ENCODE measurements around the gene EXTL1. TPM values are rescaled to one million over a fixed set of nuclear protein-coding genes. Genes with fewer than 3 reads are reported as not detected.

The EXTL1 gene
- polyA plus RNA-seq, 1 donor (not counting 4 experiments of a cell fraction or from before 2014, with no cell fraction given), result 0.13 TPM

- dilution Hi-C loops (cut with MboI; ENCODE audit: extremely low pct_ligation_motif_present, low sequenced_read_pairs), result no loop called here
- Histone ChIP-seq H3K36me3 (ENCODE audit: control insufficient read depth in 2 of 2, extremely low read depth in 1 of 2, insufficient read depth in 2 of 2, low read length in 2 of 2) (no peaks in the 10 kb centered on the region), H3K9me1 (ENCODE audit: control insufficient read depth, extremely low read depth, insufficient read depth, low read length) (no peaks in the 10 kb centered on the region), H3K27me3 (ENCODE audit: control insufficient read depth, extremely low read depth, insufficient read depth, low read length) (no peaks in the 10 kb centered on the region), H3K27ac (ENCODE audit: control insufficient read depth, insufficient read depth, low read length) (no peak overlapping the region), H3K4me3 (ENCODE audit: control insufficient read depth in 2 of 3, extremely low read depth in 1 of 3, insufficient read depth in 2 of 3, low read depth in 1 of 3, low read length in 3 of 3) (no peak overlapping the region), H3K9me3 (ENCODE audit: control insufficient read depth, low read depth, low read length) (no peaks in the 10 kb centered on the region), H4K20me1 (ENCODE audit: control insufficient read depth, extremely low read depth, insufficient read depth, low read length) (no peaks in the 10 kb centered on the region), H2AFZ (ENCODE audit: control insufficient read depth, low read length) (no peak overlapping the region), H3K4me1 (ENCODE audit: control insufficient read depth, extremely low read depth, insufficient read depth, low read length) (peaks cover 13% of the 10 kb centered on the region), H3K9ac (ENCODE audit: control insufficient read depth, extremely low read depth, insufficient read depth, low read length) (no peak overlapping the region), H3K79me2 (ENCODE audit: control insufficient read depth, insufficient read depth, low read length) (no peaks in the 10 kb centered on the region), H3K4me2 (ENCODE audit: control insufficient read depth, extremely low read depth, insufficient read depth, low read depth, low read length) (no peak overlapping the region)
- no peak for TF ChIP-seq CTCF (optimal IDR thresholded peaks at IDR 0.05 in 1 of 3, IDR thresholded peaks at IDR 0.05 in 1 of 3, conservative IDR thresholded peaks at IDR 0.05 in 1 of 3; ENCODE audit: extremely low read depth in 1 of 3, insufficient read depth in 2 of 3, low read length in 3 of 3)
- TF ChIP-seq EZH2 (IDR thresholded peaks at IDR 0.05; ENCODE audit: low read length), result no peak
- FAIRE-seq, result no peak
- no peak for DNase-seq (ENCODE audit: low read depth, low spot score)
These were observed 6.2 kb upstream of the EXTL1 start for GRCh38 chr1:26015358-26015757.

GRCh38 chr1:26016258-26016952 is 5.2 kb upstream of the EXTL1 start:
- H3K4me3 ChIP-seq (ENCODE audit: control insufficient read depth in 2 of 3, extremely low read depth in 1 of 3, insufficient read depth in 2 of 3, low read depth in 1 of 3, low read length in 3 of 3), result no peak overlapping the region
- dilution Hi-C loops (cut with MboI; ENCODE audit: extremely low pct_ligation_motif_present, low sequenced_read_pairs), result no loop called here
- no peak overlapping the region for H3K27ac ChIP-seq (ENCODE audit: control insufficient read depth, insufficient read depth, low read length)
- no peak overlapping the region for H3K4me2 ChIP-seq (ENCODE audit: control insufficient read depth, extremely low read depth, insufficient read depth, low read depth, low read length)
- H3K9me3 ChIP-seq (ENCODE audit: control insufficient read depth, low read depth, low read length), result no peaks in the 10 kb centered on the region
- H2AFZ ChIP-seq (ENCODE audit: control insufficient read depth, low read length), result no peak overlapping the region
- FAIRE-seq (no peak), DNase-seq (ENCODE audit: low read depth, low spot score) (no peak)
- H3K36me3 ChIP-seq (ENCODE audit: control insufficient read depth in 2 of 2, extremely low read depth in 1 of 2, insufficient read depth in 2 of 2, low read length in 2 of 2), result no peaks in the 10 kb centered on the region
- no peak overlapping the region for H3K9ac ChIP-seq (ENCODE audit: control insufficient read depth, extremely low read depth, insufficient read depth, low read length)
- peaks cover 13% of the 10 kb centered on the region for H3K4me1 ChIP-seq (ENCODE audit: control insufficient read depth, extremely low read depth, insufficient read depth, low read length)
- no peaks in the 10 kb centered on the region for H4K20me1 ChIP-seq (ENCODE audit: control insufficient read depth, extremely low read depth, insufficient read depth, low read length)
- TF ChIP-seq EZH2 (IDR thresholded peaks at IDR 0.05; ENCODE audit: low read length), result no peak
- H3K9me1 ChIP-seq (ENCODE audit: control insufficient read depth, extremely low read depth, insufficient read depth, low read length), result no peaks in the 10 kb centered on the region
- H3K27me3 ChIP-seq (ENCODE audit: control insufficient read depth, extremely low read depth, insufficient read depth, low read length), result no peaks in the 10 kb centered on the region
- H3K79me2 ChIP-seq (ENCODE audit: control insufficient read depth, insufficient read depth, low read length), result no peaks in the 10 kb centered on the region
